ENCODE measurements around the gene NHSL2. TPM values are rescaled to one million over a fixed set of nuclear protein-coding genes. Genes with fewer than 3 reads are reported as not detected.

The NHSL2 gene
- total RNA-seq, 4 donors from 2014 or later = 1.6 to 6.0 (median 3.6) TPM

- no peak for DNase-seq
- no peak overlapping the region for H3K27ac ChIP-seq
- H3K4me1 ChIP-seq = no peaks in the 10 kb centered on the region
- WGBS, 2 donors (ENCODE audit: low coverage in 1 of 2) = 100% methylated on average over 2 of the region's 2 CpGs; no CpG with 5 or more reads in 1 of the 2 donors
- H3K27me3 ChIP-seq = no peaks in the 10 kb centered on the region
- H3K9me3 ChIP-seq = no peaks in the 10 kb centered on the region
- in situ Hi-C loops (cut with MboI; ENCODE audit: low pct_ligation_motif_present in 1 of 4, low pct_unique_long_range_greater_than_20kb in 1 of 4, low sequenced_read_pairs in 3 of 4) (loop anchor here in 3 of 4 donors (10.0 to 25.0 kb wide), 3 partner anchors 110 to 132 kb away; partner anchors contain the start of gene RTL5 (in 1 of the 3)), intact Hi-C loops (cut with DNase I; ENCODE audit: low total_unique reads) (no loop called here)
- H3K36me3 ChIP-seq = no peaks in the 10 kb centered on the region
- TF ChIP-seq EP300 (IDR thresholded peaks at IDR 0.05; ENCODE audit: low read depth) = no peak
- TF ChIP-seq POLR2AphosphoS5 (IDR thresholded peaks at IDR 0.05) = no peak
- TF ChIP-seq POLR2A (IDR thresholded peaks at IDR 0.05) = no peak
- TF ChIP-seq, protein P1, sequence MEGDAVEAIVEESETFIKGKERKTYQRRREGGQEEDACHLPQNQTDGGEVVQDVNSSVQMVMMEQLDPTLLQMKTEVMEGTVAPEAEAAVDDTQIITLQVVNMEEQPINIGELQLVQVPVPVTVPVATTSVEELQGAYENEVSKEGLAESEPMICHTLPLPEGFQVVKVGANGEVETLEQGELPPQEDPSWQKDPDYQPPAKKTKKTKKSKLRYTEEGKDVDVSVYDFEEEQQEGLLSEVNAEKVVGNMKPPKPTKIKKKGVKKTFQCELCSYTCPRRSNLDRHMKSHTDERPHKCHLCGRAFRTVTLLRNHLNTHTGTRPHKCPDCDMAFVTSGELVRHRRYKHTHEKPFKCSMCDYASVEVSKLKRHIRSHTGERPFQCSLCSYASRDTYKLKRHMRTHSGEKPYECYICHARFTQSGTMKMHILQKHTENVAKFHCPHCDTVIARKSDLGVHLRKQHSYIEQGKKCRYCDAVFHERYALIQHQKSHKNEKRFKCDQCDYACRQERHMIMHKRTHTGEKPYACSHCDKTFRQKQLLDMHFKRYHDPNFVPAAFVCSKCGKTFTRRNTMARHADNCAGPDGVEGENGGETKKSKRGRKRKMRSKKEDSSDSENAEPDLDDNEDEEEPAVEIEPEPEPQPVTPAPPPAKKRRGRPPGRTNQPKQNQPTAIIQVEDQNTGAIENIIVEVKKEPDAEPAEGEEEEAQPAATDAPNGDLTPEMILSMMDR (IDR thresholded peaks at IDR 0.05) = no peak
- H3K4me3 ChIP-seq = no peak overlapping the region
Measured at GRCh38 chrX:72005046-72005445, 94.4 kb downstream of the NHSL2 start.

- Histone ChIP-seq H3K27me3 (no peaks in the 10 kb centered on the region), H3K4me3 (no peak overlapping the region), H3K9me3 (no peaks in the 10 kb centered on the region), H3K36me3 (no peaks in the 10 kb centered on the region), H3K27ac (no peak overlapping the region), H3K4me1 (no peaks in the 10 kb centered on the region)
- no peak for DNase-seq
- intact Hi-C loops (cut with DNase I; ENCODE audit: low total_unique reads) (no loop called here), in situ Hi-C loops (cut with MboI; ENCODE audit: low pct_ligation_motif_present in 1 of 4, low pct_unique_long_range_greater_than_20kb in 1 of 4, low sequenced_read_pairs in 3 of 4) (loop anchor here in 3 of 4 donors (10.0 to 25.0 kb wide), 3 partner anchors 108 to 131 kb away; partner anchors contain the start of gene RTL5 (in 1 of the 3))
- TF ChIP-seq, protein P1 (IDR thresholded peaks at IDR 0.05) = no peak
- TF ChIP-seq EP300 (IDR thresholded peaks at IDR 0.05; ENCODE audit: low read depth) = no peak
- no peak for TF ChIP-seq POLR2AphosphoS5 (IDR thresholded peaks at IDR 0.05)
- TF ChIP-seq POLR2A (IDR thresholded peaks at IDR 0.05) = no peak
- WGBS, 2 donors (ENCODE audit: low coverage in 1 of 2) = 93% methylated on average over 4 of the region's 4 CpGs; no CpG with 5 or more reads in 1 of the 2 donors
Measured at GRCh38 chrX:72006461-72006860, 95.8 kb downstream of the NHSL2 start.

DNA sequence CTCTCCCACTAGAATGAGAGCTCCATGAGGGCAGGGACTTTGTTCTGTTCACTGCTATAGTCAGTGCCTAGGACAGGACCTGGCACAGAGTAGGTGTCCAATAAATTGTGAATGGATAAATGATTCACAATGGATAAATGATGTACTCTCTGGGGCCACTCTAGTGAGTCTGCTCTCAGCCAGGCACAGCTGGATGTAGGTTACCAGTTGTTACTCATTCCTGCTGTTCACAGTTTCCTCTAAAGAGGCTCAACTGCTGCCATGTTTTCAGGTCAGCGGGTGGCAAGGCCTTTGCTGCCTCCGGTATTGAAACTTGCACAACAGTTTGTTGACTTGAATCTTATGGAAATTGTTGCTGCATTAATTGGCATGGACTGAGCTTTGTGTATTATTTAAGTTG, 99.1 kb downstream of the NHSL2 start:
- no peak for DNase-seq
- no peaks in the 10 kb centered on the region for H3K36me3 ChIP-seq
- H3K4me1 ChIP-seq = no peaks in the 10 kb centered on the region
- no peaks in the 10 kb centered on the region for H3K9me3 ChIP-seq
- TF ChIP-seq, protein P1 (IDR thresholded peaks at IDR 0.05) = no peak
- TF ChIP-seq POLR2A (IDR thresholded peaks at IDR 0.05) (no peak), EP300 (IDR thresholded peaks at IDR 0.05; ENCODE audit: low read depth) (no peak), POLR2AphosphoS5 (IDR thresholded peaks at IDR 0.05) (no peak)
- 81% methylated on average over 2 of the region's 2 CpGs; no CpG with 5 or more reads in 1 of the 2 donors for WGBS, 2 donors (ENCODE audit: low coverage in 1 of 2)
- H3K4me3 ChIP-seq = no peak overlapping the region
- in situ Hi-C loops (cut with MboI; ENCODE audit: low pct_ligation_motif_present in 1 of 4, low pct_unique_long_range_greater_than_20kb in 1 of 4, low sequenced_read_pairs in 3 of 4) = loop anchor here in 3 of 4 donors (10.0 to 25.0 kb wide), 3 partner anchors 105 to 128 kb away; partner anchors contain the start of gene RTL5 (in 1 of the 3)
- intact Hi-C loops (cut with DNase I; ENCODE audit: low total_unique reads) = no loop called here
- no peaks in the 10 kb centered on the region for H3K27me3 ChIP-seq
- no peak overlapping the region for H3K27ac ChIP-seq

GRCh38 chrX:72011734-72012133, 101.1 kb downstream of the NHSL2 start:
- WGBS, 2 donors (ENCODE audit: low coverage in 1 of 2) = 77 to 83% methylated on average over 1 to 2 of the region's 2 CpGs
- H3K27ac ChIP-seq = no peak overlapping the region
- no peak overlapping the region for H3K4me3 ChIP-seq
- TF ChIP-seq, protein P1 (IDR thresholded peaks at IDR 0.05) = no peak
- no peak for TF ChIP-seq POLR2AphosphoS5 (IDR thresholded peaks at IDR 0.05)
- no peak for TF ChIP-seq EP300 (IDR thresholded peaks at IDR 0.05; ENCODE audit: low read depth)
- TF ChIP-seq POLR2A (IDR thresholded peaks at IDR 0.05) = no peak
- intact Hi-C loops (cut with DNase I; ENCODE audit: low total_unique reads) (no loop called here), in situ Hi-C loops (cut with MboI; ENCODE audit: low pct_ligation_motif_present in 1 of 4, low pct_unique_long_range_greater_than_20kb in 1 of 4, low sequenced_read_pairs in 3 of 4) (loop anchor here in 1 of 4 donors (25.0 kb wide), 1 partner anchor 126 kb away; the partner anchor contains the start of gene RTL5)
- no peaks in the 10 kb centered on the region for H3K4me1 ChIP-seq
- no peaks in the 10 kb centered on the region for H3K9me3 ChIP-seq
- no peaks in the 10 kb centered on the region for H3K36me3 ChIP-seq
- no peak for DNase-seq
- H3K27me3 ChIP-seq = no peaks in the 10 kb centered on the region
